ENCODE data around the gene MYOZ3. TPM values are rescaled to one million over a fixed set of nuclear protein-coding genes. Genes with fewer than 3 reads are reported as not detected.

MYOZ3 gene
- total RNA-seq, 1 experiment from 2014 or later: 0.10 TPM

DNA sequence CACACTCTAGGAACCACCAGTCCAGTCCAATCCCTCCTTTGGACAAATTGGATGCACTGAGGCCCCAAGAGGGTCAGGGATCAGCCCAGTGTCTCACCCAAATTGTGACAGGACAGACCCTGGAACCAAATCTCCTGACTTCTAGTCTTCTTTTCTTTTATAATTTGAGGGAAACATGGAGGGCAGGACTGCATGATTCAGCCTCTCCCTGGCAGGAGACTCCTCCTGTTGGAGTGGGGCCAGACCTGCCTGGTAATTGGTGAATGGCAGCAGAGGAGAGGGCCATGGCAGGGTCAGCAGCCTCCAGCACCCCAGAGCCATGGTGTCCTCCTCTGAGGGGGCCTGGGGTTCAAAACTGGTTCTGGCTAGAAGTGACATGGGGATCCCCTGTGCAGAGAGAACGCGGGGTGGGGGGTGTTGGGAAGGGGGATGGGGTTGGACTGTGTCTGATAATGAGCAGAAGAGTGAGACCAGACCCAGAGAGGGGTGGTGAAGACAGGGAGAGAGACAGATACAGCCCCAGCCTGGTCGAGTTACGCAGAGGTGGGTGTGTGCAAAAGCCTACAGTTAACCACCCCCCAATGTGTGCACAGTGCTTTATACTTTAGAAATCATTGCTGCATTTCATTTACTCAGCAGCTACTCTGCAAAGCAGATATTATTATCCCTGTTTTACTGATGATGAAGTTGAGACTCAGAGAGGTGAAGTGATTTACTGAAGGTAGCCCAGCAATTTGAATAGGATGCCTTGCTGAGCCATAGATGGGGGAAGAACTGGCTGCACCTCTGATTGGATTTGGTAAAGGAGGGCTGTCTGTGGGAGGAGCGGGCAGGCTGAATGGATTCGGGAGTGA is 24.4 kb upstream of the MYOZ3 start:
- CTCF ChIA-PET: no interaction called here

DNA sequence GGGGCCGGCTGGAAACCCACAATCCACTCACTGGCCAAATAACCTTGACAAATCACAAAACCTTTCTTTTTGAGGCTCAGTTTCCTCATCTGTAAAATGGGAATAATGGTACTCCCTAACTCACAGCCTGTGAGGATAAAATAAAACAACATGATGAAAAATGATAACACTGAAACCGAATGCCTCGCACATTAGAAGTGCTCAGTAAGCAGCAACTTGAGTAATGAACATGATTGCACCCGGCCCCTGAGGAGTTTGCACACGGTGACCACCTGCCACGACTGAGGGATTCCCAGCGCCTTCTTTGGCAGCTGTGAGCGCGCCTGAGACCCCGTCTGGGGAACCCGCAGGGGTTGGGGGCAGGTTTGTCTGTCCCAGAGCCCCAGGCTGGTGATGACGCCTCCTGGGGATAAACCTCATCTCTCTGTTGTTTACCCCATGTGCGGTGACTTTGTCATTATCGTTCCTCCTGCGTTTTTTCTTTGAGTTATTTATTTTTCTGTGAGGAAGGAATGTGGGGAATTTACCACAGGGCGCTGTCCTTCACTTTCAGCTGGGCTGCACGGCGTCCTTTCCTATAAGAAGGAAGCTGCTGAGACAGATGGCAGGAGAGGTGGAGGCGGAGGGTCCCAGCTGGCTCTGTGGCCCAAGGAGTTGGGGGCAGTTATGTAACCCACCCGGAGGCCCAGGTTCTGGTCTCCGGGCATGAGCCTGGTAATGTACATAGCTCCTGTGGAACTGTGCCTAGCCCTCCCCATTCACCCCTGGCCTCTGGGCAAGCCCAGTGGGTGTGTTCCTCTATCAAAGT is 23.6 kb upstream of the MYOZ3 start:
- Histone ChIP-seq H3K9me2 (ENCODE audit: insufficient read depth) (no peaks in the 10 kb centered on the region), H3K4me1 (ENCODE audit: control insufficient read depth in 1 of 2, insufficient read depth in 2 of 2, low read length in 2 of 2) (peaks cover 50 to 78% of the 10 kb centered on the region in 2 experiments), H4K20me1 (ENCODE audit: insufficient read depth) (no peaks in the 10 kb centered on the region), H3K4me2 (ENCODE audit: low read length) (peak overlapping the region; percentile 73), H3K79me2 (ENCODE audit: insufficient read depth, low read length) (no peaks in the 10 kb centered on the region), H3K9ac (ENCODE audit: low read length) (peak overlapping the region; percentile 23; the same call in 1 of the 2 replicates), H3K27ac (ENCODE audit: low read depth, low read length) (no peak overlapping the region), H3K4me3 (replicated peaks in 1 of 2; ENCODE audit: low read depth in 1 of 2, low read length in 2 of 2) (peak overlapping the region in 1 of 2 experiments; percentile 15; a peak in 1 of 4 replicates), H3K9me3 (ENCODE audit: control insufficient read depth in 1 of 2, insufficient read depth in 1 of 2, low read depth in 1 of 2, low read length in 2 of 2) (no peaks in the 10 kb centered on the region), H3K36me3 (ENCODE audit: control insufficient read depth in 1 of 2, insufficient read depth in 2 of 2, low read length in 2 of 2) (no peaks in the 10 kb centered on the region), H3K27me3 (ENCODE audit: insufficient read depth, low read length) (no peaks in the 10 kb centered on the region), H2AFZ (ENCODE audit: low read depth, low read length, poor library complexity, severe bottlenecking) (no peak overlapping the region)
- CTCF ChIA-PET: no interaction called here
- ATAC-seq (peak; percentile 36), DNase-seq (ENCODE audit: low read depth, low spot score) (no peak)
- POLR2A ChIA-PET: no interaction called here
- intact Hi-C loops (cut with micrococcal nuclease): no loop called here
- TF ChIP-seq JUND (IDR thresholded peaks at IDR 0.05): no peak
- no peak for TF ChIP-seq SIN3A (IDR thresholded peaks at IDR 0.05; ENCODE audit: low read depth)
- TF ChIP-seq POLR2AphosphoS5 (IDR thresholded peaks at IDR 0.05; ENCODE audit: low read depth, low read length): no peak
- TF ChIP-seq ZNF274 (IDR thresholded peaks at IDR 0.05; ENCODE audit: low read depth, low read length): no peak
- RAD21 ChIA-PET (ENCODE audit: low non-redundant PET in 1 of 2, low total read pairs in 2 of 2, uncharacterized antibody in 2 of 2, unreplicated experiment in 2 of 2): no interaction called here
- no TSS peak for BruUV-seq (replicated peaks)

More for the DNA sequence above, 24.4 kb upstream of the MYOZ3 start:
- H3K4me2 ChIP-seq (ENCODE audit: low read length): peak overlapping the region; percentile 73
- H3K9me3 ChIP-seq (ENCODE audit: control insufficient read depth in 1 of 2, insufficient read depth in 1 of 2, low read depth in 1 of 2, low read length in 2 of 2): no peaks in the 10 kb centered on the region
- H3K27me3 ChIP-seq (ENCODE audit: insufficient read depth, low read length): no peaks in the 10 kb centered on the region
- BruUV-seq (replicated peaks): no TSS peak
- intact Hi-C loops (cut with micrococcal nuclease): no loop called here
- H3K9ac ChIP-seq (ENCODE audit: low read length): no peak overlapping the region
- no peak overlapping the region; the same call in 1 of the 2 replicates for H3K27ac ChIP-seq (ENCODE audit: low read depth, low read length)
- no peaks in the 10 kb centered on the region for H3K79me2 ChIP-seq (ENCODE audit: insufficient read depth, low read length)
- TF ChIP-seq SRF (IDR thresholded peaks at IDR 0.05; ENCODE audit: low read depth) (no peak), YY1 (IDR thresholded peaks at IDR 0.05; ENCODE audit: extremely low read depth, insufficient replicate concordance, low read depth, low read length) (peak; percentile 54), POLR2A (IDR thresholded peaks at IDR 0.05; ENCODE audit: borderline replicate concordance, extremely low read depth, insufficient read depth, insufficient read length) (no peak), TCF7L2 (IDR thresholded peaks at IDR 0.05; ENCODE audit: borderline replicate concordance, extremely low read depth, insufficient read depth, insufficient read length) (no peak)
- H3K4me3 ChIP-seq (replicated peaks in 1 of 2; ENCODE audit: low read depth in 1 of 2, low read length in 2 of 2): no peak overlapping the region
- POLR2A ChIA-PET: no interaction called here
- no peaks in the 10 kb centered on the region for H3K36me3 ChIP-seq (ENCODE audit: control insufficient read depth in 1 of 2, insufficient read depth in 2 of 2, low read length in 2 of 2)
- ATAC-seq (peak; percentile 56), DNase-seq (ENCODE audit: low read depth, low spot score) (no peak)
- RAD21 ChIA-PET (ENCODE audit: low non-redundant PET in 1 of 2, low total read pairs in 2 of 2, uncharacterized antibody in 2 of 2, unreplicated experiment in 2 of 2): no interaction called here
- H3K9me2 ChIP-seq (ENCODE audit: insufficient read depth): no peaks in the 10 kb centered on the region
- H2AFZ ChIP-seq (ENCODE audit: low read depth, low read length, poor library complexity, severe bottlenecking): no peak overlapping the region
- peaks cover 42 to 71% of the 10 kb centered on the region in 2 experiments for H3K4me1 ChIP-seq (ENCODE audit: control insufficient read depth in 1 of 2, insufficient read depth in 2 of 2, low read length in 2 of 2)
- no peaks in the 10 kb centered on the region for H4K20me1 ChIP-seq (ENCODE audit: insufficient read depth)

Data from HCT116 (cell line).